ENCODE measurements around the gene TNFSF13. TPM values are rescaled to one million over a fixed set of nuclear protein-coding genes. Genes with fewer than 3 reads are reported as not detected.

TNFSF13 gene
- total RNA-seq, 1 donor from 2014 or later: 3.7 TPM

GRCh38 chr17:7577327-7578199, 19.0 kb downstream of the TNFSF13 start:
- DNase-seq (ENCODE audit: low read depth) (no peak), FAIRE-seq (peak; percentile 76)
- no peak overlapping the region for H3K4me3 ChIP-seq (ENCODE audit: low read depth, low read length)
- H3K36me3 ChIP-seq (ENCODE audit: control insufficient read depth, insufficient read depth, low read length): peaks cover 40% of the 10 kb centered on the region
- no peak for TF ChIP-seq CTCF (IDR thresholded peaks at IDR 0.05; ENCODE audit: insufficient read depth, low read length, severe bottlenecking)
- H3K27me3 ChIP-seq (ENCODE audit: control insufficient read depth, insufficient read depth, low read length): no peaks in the 10 kb centered on the region

GRCh38 chr17:7579001-7579833, 20.7 kb downstream of the TNFSF13 start, which contains the start of gene CD68:
Gene CD68 (plus strand): TSS chr17:7579638. CDS start chr17:7579678, 40 bp downstream.
- DNase-seq (ENCODE audit: low read depth) (peak; percentile 98), FAIRE-seq (peak; percentile 86)
- peaks cover 35% of the 10 kb centered on the region for H3K36me3 ChIP-seq (ENCODE audit: control insufficient read depth, insufficient read depth, low read length)
- peak within 1 kb of the TSS; percentile 1 for H3K4me3 ChIP-seq (ENCODE audit: low read depth, low read length)
- no peaks in the 10 kb centered on the region for H3K27me3 ChIP-seq (ENCODE audit: control insufficient read depth, insufficient read depth, low read length)
- TF ChIP-seq CTCF (IDR thresholded peaks at IDR 0.05; ENCODE audit: insufficient read depth, low read length, severe bottlenecking): no peak

- DNase-seq (ENCODE audit: low read depth): no peak
- no peak for TF ChIP-seq CTCF (IDR thresholded peaks at IDR 0.05; ENCODE audit: insufficient read depth, low read length, severe bottlenecking)
- H3K4me3 ChIP-seq (ENCODE audit: low read depth, low read length): peak overlapping the region; percentile 1
- no peaks in the 10 kb centered on the region for H3K27me3 ChIP-seq (ENCODE audit: control insufficient read depth, insufficient read depth, low read length)
- no peak for FAIRE-seq
- H3K36me3 ChIP-seq (ENCODE audit: control insufficient read depth, insufficient read depth, low read length): peaks cover 28% of the 10 kb centered on the region
These were observed 21.5 kb downstream of the TNFSF13 start for GRCh38 chr17:7579834-7580603.

- H3K4me3 ChIP-seq (ENCODE audit: low read depth, low read length): no peak overlapping the region
- no peak for TF ChIP-seq CTCF (IDR thresholded peaks at IDR 0.05; ENCODE audit: insufficient read depth, low read length, severe bottlenecking)
- FAIRE-seq (no peak), DNase-seq (ENCODE audit: low read depth) (peak; percentile 57)
- H3K36me3 ChIP-seq (ENCODE audit: control insufficient read depth, insufficient read depth, low read length): peaks cover 25% of the 10 kb centered on the region
- H3K27me3 ChIP-seq (ENCODE audit: control insufficient read depth, insufficient read depth, low read length): no peaks in the 10 kb centered on the region
These were observed 22.3 kb downstream of the TNFSF13 start for GRCh38 chr17:7580604-7581575.

Data from bronchial epithelial cell (primary cell).